ENCODE measurements around the gene COX6A2. TPM values are rescaled to one million over a fixed set of nuclear protein-coding genes. Genes with fewer than 3 reads are reported as not detected.

COX6A2 gene
- total RNA-seq, 3 donors from 2014 or later = 0.80 TPM; not detected in 2

GRCh38 chr16:31413943-31414342 lies 14.2 kb downstream of the COX6A2 start:
- Histone ChIP-seq H3K9me3 (no peaks in the 10 kb centered on the region), H3K4me3 (no peak overlapping the region), H3K4me1 (ENCODE audit: low read depth) (no peaks in the 10 kb centered on the region), H3K36me3 (ENCODE audit: low read depth) (no peaks in the 10 kb centered on the region)
- DNase-seq (no peak), ATAC-seq (no peak)
- intact Hi-C loops (cut with DNase I, micrococcal nuclease) = no loop called here
- TF ChIP-seq, protein P1, sequence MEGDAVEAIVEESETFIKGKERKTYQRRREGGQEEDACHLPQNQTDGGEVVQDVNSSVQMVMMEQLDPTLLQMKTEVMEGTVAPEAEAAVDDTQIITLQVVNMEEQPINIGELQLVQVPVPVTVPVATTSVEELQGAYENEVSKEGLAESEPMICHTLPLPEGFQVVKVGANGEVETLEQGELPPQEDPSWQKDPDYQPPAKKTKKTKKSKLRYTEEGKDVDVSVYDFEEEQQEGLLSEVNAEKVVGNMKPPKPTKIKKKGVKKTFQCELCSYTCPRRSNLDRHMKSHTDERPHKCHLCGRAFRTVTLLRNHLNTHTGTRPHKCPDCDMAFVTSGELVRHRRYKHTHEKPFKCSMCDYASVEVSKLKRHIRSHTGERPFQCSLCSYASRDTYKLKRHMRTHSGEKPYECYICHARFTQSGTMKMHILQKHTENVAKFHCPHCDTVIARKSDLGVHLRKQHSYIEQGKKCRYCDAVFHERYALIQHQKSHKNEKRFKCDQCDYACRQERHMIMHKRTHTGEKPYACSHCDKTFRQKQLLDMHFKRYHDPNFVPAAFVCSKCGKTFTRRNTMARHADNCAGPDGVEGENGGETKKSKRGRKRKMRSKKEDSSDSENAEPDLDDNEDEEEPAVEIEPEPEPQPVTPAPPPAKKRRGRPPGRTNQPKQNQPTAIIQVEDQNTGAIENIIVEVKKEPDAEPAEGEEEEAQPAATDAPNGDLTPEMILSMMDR (IDR thresholded peaks at IDR 0.05) = no peak

GRCh38 chr16:31413381-31413780 lies 14.8 kb downstream of the COX6A2 start:
- Histone ChIP-seq H3K36me3 (ENCODE audit: low read depth) (no peaks in the 10 kb centered on the region), H3K4me3 (no peak overlapping the region), H3K4me1 (ENCODE audit: low read depth) (no peaks in the 10 kb centered on the region), H3K9me3 (no peaks in the 10 kb centered on the region)
- ATAC-seq = no peak
- DNase-seq = no peak
- TF ChIP-seq, protein P1 (IDR thresholded peaks at IDR 0.05) = no peak
- intact Hi-C loops (cut with DNase I, micrococcal nuclease) = no loop called here

DNA sequence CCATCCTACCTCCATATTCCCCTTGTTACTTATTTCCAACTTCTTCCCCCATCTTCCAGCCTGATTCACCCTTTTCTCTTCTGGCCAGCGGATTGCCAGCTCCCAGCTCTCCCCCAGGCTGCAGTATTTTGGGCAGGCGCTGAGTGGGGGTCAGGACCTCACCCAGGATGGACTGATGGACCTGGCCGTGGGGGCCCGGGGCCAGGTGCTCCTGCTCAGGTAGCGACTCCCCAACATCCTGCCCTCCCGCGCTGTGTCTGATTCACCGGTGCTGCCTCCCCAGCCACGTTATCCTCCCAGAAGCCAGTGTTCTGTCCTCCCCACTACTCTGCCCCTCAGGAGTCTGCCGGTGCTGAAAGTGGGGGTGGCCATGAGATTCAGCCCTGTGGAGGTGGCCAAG lies 15.4 kb downstream of the COX6A2 start:
- no peaks in the 10 kb centered on the region for H3K4me1 ChIP-seq (ENCODE audit: low read depth)
- TF ChIP-seq, protein P1 (IDR thresholded peaks at IDR 0.05) = no peak
- ATAC-seq (no peak), DNase-seq (no peak)
- H3K36me3 ChIP-seq (ENCODE audit: low read depth) = no peaks in the 10 kb centered on the region
- H3K4me3 ChIP-seq = no peak overlapping the region
- intact Hi-C loops (cut with DNase I, micrococcal nuclease) = no loop called here
- no peaks in the 10 kb centered on the region for H3K9me3 ChIP-seq

DNA sequence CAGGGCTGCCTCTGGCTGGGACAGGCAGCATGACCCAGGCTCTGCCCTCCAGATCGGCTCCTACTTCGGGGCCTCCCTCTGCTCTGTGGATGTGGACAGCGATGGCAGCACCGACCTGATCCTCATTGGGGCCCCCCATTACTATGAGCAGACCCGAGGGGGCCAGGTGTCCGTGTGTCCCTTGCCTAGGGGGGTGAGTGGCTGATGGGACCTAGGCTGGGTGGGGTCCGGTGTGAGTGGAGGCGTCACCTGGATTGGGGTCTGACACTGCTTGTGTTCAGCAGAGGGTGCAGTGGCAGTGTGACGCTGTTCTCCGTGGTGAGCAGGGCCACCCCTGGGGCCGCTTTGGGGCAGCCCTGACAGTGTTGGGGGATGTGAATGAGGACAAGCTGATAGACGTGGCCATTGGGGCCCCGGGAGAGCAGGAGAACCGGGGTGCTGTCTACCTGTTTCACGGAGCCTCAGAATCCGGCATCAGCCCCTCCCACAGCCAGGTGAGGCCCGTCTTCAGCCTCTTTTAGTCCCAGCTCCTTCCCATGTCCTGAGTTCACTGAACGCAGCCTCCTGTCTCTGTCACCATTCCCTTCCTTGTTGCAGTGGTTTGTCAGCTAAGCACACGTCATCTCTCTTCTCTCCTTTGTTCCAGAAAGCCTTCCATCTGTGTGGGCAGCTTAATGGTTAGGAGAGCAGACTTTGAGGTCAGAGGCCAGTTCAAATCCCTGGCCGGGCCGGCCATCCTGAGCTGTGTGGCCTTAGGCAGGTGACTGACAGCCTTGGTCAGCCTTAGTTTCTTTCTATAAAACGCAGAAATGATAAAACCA lies 16.9 kb downstream of the COX6A2 start:
- intact Hi-C loops (cut with DNase I, micrococcal nuclease) = no loop called here
- ATAC-seq (no peak), DNase-seq (peak in 1 of 3 donors; percentile 28)
- Histone ChIP-seq H3K36me3 (ENCODE audit: low read depth) (no peaks in the 10 kb centered on the region), H3K9me3 (no peaks in the 10 kb centered on the region), H3K4me3 (no peak overlapping the region), H3K4me1 (ENCODE audit: low read depth) (no peaks in the 10 kb centered on the region)
- TF ChIP-seq, protein P1 (IDR thresholded peaks at IDR 0.05) = no peak

DNA sequence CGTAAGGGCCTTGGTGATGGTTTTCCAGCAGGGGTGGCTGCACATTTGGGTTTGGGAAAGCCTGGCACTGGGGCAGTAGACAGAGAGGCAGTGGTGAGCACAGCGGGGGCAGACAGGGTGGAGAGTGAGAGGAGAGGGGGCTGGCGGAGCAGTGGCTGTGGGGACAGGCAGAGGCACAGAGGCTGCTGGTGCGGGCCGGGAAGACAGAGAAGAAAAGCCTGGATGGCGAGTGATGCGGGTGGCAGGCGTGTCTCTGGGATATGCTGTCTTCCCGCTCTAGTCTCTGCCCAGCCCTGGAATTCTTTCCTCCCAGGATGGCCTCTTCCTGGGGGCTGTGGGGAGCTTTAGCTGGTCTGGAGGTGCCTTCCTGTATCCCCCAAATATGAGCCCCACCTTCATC lies 18.1 kb downstream of the COX6A2 start:
- DNase-seq (peak in 1 of 3 donors; percentile 22), ATAC-seq (no peak)
- Histone ChIP-seq H3K9me3 (no peaks in the 10 kb centered on the region), H3K36me3 (ENCODE audit: low read depth) (no peaks in the 10 kb centered on the region), H3K4me1 (ENCODE audit: low read depth) (no peaks in the 10 kb centered on the region), H3K4me3 (no peak overlapping the region)
- intact Hi-C loops (cut with DNase I, micrococcal nuclease) = no loop called here
- TF ChIP-seq, protein P1 (IDR thresholded peaks at IDR 0.05) = no peak

Measured in mucosa of descending colon (tissue), 3 donors.